ENCODE data around the gene C17orf75.

Gene C17orf75

DNA sequence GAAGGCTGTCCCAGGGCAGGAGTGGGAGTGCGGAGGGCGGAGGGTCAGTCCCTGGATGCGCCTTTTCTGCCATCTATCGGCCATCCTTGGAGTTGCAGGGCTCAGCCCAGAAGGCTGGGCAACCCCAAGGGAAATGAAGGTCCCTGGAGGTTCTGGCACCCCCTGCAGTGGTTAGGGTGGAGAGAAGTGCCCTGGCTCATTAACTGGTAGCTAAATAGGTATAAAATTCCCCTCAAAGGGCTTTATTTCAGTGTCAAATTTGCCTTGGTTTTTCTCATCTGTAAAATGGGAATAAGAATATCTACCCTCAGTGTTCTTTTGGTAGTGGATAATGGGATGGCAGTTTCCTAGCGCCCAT is 22.4 kb downstream of the C17orf75 start (continued):
- TF ChIP-seq ZBTB48 (tag by site-specific recombination; IDR thresholded peaks at IDR 0.05) (no peak), ZNF184 (tag by site-specific recombination; IDR thresholded peaks at IDR 0.05) (no peak), ZNF670 (tag by site-specific recombination; IDR thresholded peaks at IDR 0.05; ENCODE audit: low read depth) (no peak), ZSCAN23 (tag by site-specific recombination; IDR thresholded peaks at IDR 0.05) (no peak), MYNN (tag by site-specific recombination; IDR thresholded peaks at IDR 0.05; ENCODE audit: borderline replicate concordance) (no peak), TCF7L2 (IDR thresholded peaks at IDR 0.05; ENCODE audit: borderline replicate concordance, low read depth, low read length) (no peak), ZNF426 (tag by site-specific recombination; IDR thresholded peaks at IDR 0.05) (no peak)
- TF ChIP-seq, protein P1, sequence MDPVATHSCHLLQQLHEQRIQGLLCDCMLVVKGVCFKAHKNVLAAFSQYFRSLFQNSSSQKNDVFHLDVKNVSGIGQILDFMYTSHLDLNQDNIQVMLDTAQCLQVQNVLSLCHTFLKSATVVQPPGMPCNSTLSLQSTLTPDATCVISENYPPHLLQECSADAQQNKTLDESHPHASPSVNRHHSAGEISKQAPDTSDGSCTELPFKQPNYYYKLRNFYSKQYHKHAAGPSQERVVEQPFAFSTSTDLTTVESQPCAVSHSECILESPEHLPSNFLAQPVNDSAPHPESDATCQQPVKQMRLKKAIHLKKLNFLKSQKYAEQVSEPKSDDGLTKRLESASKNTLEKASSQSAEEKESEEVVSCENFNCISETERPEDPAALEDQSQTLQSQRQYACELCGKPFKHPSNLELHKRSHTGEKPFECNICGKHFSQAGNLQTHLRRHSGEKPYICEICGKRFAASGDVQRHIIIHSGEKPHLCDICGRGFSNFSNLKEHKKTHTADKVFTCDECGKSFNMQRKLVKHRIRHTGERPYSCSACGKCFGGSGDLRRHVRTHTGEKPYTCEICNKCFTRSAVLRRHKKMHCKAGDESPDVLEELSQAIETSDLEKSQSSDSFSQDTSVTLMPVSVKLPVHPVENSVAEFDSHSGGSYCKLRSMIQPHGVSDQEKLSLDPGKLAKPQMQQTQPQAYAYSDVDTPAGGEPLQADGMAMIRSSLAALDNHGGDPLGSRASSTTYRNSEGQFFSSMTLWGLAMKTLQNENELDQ (tag by site-specific recombination; IDR thresholded peaks at IDR 0.05; ENCODE audit: low read depth): no peak

DNA sequence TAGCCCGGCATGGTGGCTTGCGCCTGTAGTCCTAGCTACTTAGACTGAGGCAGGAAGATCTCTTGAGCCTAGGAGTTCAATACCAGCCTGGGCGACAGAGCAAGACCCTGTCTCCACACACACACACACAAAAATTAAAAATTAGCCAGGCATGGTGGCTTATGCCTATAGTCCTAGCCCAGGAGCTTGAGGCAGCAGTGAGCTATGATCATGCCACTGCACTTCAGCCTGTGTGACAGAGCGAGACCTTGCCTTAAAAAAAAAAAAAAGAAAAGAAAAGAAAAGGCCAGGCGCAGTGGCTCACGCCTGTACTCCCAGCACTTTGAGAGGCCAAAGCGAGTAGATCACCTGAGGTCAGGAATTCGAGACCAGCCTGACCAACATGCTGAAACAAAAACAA is 23.9 kb downstream of the C17orf75 start:
- CTCF ChIA-PET: interaction anchor here (0.6 to 5.6 kb wide), 4 partner anchors 40 to 66 kb away, joined by 3 to 95 read pairs (median 4); no protein-coding TSS in a partner anchor
- Histone ChIP-seq H3K9me3 (ENCODE audit: control insufficient read depth, insufficient read depth, low read depth, low read length) (no peaks in the 10 kb centered on the region), H3K36me3 (ENCODE audit: control insufficient read depth in 2 of 2, insufficient read depth in 1 of 2, low read length in 2 of 2) (peaks cover 0 to 14% of the 10 kb centered on the region in 2 experiments; a peak in 2 of 3 replicates), H3K4me3 (ENCODE audit: low read depth, low read length) (no peak overlapping the region), H3K4me1 (ENCODE audit: control insufficient read depth, insufficient read depth, low read length) (no peaks in the 10 kb centered on the region), H3K27ac (ENCODE audit: extremely low read depth, low read depth, low read length) (no peak overlapping the region)
- POLR2A ChIA-PET: interaction anchor here (0.7 kb wide), 1 partner anchor 48 kb away, joined by 3 read pairs; no protein-coding TSS in a partner anchor
- TF ChIP-seq ZNF274 (IDR thresholded peaks at IDR 0.05; ENCODE audit: low read length) (no peak), ZNF274 (tag by site-specific recombination; IDR thresholded peaks at IDR 0.05; ENCODE audit: borderline replicate concordance) (no peak), ZNF394 (tag by site-specific recombination; IDR thresholded peaks at IDR 0.05; ENCODE audit: borderline replicate concordance) (no peak), ZNF354C (tag by site-specific recombination; IDR thresholded peaks at IDR 0.05; ENCODE audit: borderline replicate concordance, low read depth) (no peak), ZNF324 (tag by site-specific recombination; IDR thresholded peaks at IDR 0.05) (no peak), ZNF19 (tag by site-specific recombination; IDR thresholded peaks at IDR 0.05; ENCODE audit: low read depth) (no peak), ZNF837 (tag by site-specific recombination; IDR thresholded peaks at IDR 0.05) (no peak), ZNF660 (tag by site-specific recombination; IDR thresholded peaks at IDR 0.05) (no peak), ZBTB44 (tag by site-specific recombination; IDR thresholded peaks at IDR 0.05) (no peak), ZNF423 (tag by site-specific recombination; IDR thresholded peaks at IDR 0.05) (no peak), ZNF292 (tag by site-specific recombination; IDR thresholded peaks at IDR 0.05; ENCODE audit: borderline replicate concordance, low read depth) (no peak), MYNN (tag by site-specific recombination; IDR thresholded peaks at IDR 0.05; ENCODE audit: borderline replicate concordance) (no peak), MZF1 (tag by site-specific recombination; IDR thresholded peaks at IDR 0.05; ENCODE audit: borderline replicate concordance) (no peak), ZNF654 (tag by site-specific recombination; IDR thresholded peaks at IDR 0.05; ENCODE audit: low read depth) (no peak), ZNF530 (tag by site-specific recombination; IDR thresholded peaks at IDR 0.05; ENCODE audit: low read depth) (no peak), ZNF664 (tag by site-specific recombination; IDR thresholded peaks at IDR 0.05) (no peak)
- TF ChIP-seq, protein P2, sequence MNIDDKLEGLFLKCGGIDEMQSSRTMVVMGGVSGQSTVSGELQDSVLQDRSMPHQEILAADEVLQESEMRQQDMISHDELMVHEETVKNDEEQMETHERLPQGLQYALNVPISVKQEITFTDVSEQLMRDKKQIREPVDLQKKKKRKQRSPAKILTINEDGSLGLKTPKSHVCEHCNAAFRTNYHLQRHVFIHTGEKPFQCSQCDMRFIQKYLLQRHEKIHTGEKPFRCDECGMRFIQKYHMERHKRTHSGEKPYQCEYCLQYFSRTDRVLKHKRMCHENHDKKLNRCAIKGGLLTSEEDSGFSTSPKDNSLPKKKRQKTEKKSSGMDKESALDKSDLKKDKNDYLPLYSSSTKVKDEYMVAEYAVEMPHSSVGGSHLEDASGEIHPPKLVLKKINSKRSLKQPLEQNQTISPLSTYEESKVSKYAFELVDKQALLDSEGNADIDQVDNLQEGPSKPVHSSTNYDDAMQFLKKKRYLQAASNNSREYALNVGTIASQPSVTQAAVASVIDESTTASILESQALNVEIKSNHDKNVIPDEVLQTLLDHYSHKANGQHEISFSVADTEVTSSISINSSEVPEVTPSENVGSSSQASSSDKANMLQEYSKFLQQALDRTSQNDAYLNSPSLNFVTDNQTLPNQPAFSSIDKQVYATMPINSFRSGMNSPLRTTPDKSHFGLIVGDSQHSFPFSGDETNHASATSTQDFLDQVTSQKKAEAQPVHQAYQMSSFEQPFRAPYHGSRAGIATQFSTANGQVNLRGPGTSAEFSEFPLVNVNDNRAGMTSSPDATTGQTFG (tag by site-specific recombination; IDR thresholded peaks at IDR 0.05; ENCODE audit: borderline replicate concordance): no peak

All from HEK293 (cell line).